ENCODE data around the gene DLX3.

Gene DLX3

DNA sequence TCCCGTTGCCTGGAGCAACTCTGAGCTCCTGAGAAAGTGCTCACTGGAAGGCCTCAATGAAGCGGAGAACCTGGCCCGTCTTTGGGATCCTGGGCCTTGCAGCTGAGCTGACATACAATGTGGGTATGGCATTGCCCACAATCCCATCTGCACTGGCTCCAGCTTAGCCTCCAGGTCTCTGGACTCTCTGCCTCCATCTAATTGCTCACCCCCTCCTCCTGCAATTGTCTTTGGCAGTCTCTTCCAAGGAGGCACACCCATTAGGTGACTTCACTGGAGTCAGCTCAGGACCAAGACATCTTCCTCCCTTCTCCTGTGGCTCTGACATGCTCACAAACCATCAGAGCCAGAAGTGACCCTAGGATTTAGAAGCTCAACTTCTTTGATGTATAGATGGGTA is 24.5 kb downstream of the DLX3 start:
- no peak for DNase-seq

- no peak for DNase-seq
These were observed 25.1 kb downstream of the DLX3 start for GRCh38 chr17:49969795-49970389.

GRCh38 chr17:49969134-49969759 is 25.8 kb downstream of the DLX3 start, which contains the start of gene DLX4:
TSS of gene DLX4 (plus strand) at chr17:49969190. CDS start at chr17:49969469, 279 bp downstream.
- DNase-seq = no peak

GRCh38 chr17:49968405-49969133 is 26.5 kb downstream of the DLX3 start:
- DNase-seq = peak; percentile 82

DNA sequence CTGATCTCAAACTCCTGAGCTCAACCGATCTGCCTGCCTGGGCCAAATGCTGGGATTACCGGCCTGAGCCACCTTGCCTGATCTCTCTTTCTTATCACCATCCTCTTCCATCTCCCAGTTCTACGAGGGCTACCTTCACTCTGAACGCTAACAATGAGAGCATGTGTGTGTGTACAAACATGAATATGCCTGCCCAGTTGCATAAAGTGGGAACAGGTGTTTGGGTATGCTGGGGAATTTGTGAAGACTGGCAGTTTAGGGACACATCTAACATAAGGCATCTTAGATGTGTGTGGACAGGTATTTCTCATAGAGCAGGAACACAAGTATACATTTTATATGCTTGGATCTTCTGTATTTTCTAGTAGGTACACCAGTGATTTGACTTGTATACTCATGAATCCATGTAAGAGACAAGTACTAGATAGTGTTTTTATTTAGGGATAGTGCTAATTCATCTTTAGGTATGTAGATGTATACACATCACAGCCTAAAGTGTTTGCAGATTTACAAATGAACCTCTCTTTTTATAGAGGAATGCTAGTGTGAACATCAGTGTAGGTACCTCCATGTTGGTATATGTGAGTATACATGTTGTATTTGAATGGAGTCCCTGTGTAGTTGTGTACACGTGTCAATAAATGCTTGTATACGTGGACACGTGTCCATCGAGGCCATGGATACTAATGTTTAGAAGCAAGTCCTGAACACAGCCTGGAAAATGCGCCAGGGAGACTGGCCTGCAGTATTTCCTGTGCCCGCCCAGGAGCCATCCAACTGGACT is 27.2 kb downstream of the DLX3 start:
- DNase-seq = no peak

DNA sequence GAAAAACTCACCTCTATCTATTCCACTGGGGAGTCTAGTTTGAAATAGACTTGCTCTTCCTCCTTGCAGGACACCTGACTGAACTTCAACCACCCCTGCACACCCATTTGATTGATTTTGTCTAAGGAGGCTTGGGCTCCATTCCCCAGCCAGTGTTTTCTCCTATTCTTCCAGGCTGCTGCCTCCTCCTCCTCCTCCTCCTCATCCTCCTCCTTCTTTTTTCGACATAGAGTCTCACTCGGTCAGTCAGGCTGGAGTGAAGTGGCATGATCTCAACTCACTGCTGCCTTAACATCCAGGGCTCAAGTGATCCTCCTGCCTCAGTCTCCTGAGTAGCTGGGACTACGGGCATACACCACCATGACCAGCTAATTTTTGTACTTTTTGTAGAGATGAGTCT is 27.8 kb downstream of the DLX3 start:
- DNase-seq = no peak

DNA sequence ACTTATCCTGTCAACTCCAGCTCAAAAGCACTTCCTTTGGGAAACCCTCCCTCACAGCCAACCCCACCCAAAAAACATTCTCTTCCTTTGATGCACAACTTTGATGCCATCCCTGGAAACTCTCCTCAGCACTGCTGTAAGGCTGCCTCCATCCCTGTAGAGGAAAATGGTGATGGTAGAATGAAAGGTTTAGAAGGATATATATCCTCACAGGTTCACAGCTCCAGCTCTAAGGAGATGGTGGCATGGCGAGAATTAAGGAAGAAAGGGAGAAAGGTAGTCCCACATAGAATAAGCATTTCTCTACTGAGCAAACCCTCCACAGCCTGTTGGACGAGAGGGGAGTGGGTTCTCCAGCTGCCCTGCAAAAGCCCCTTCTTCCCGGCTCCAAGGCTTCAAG is 28.3 kb downstream of the DLX3 start:
- DNase-seq = no peak

- no peak for DNase-seq
These were observed 29.5 kb downstream of the DLX3 start for GRCh38 chr17:49965524-49965909.

DNA sequence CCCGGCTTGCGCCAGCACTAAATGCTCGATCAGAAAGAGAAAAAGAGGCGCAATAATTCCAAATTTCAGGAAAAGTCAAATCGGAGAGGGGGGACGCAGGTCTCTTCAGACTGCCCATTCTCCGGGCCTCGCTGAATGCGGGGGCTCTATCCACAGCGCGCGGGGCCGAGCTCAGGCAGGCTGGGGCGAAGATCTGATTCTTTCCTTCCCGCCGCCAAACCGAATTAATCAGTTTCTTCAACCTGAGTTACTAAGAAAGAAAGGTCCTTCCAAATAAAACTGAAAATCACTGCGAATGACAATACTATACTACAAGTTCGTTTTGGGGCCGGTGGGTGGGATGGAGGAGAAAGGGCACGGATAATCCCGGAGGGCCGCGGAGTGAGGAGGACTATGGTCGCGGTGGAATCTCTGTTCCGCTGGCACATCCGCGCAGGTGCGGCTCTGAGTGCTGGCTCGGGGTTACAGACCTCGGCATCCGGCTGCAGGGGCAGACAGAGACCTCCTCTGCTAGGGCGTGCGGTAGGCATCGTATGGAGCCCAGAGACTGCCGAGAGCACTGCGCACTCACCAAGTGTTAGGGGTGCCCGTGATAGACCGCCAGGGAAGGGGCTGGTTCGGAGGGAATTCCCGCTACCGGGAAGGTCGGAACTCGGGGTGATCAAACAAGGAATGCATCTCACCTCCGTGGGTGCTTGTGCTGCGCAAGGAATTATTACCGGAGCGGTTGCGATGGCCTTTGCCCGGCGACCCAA is 30.1 kb downstream of the DLX3 start:
- no peak for DNase-seq

DNA sequence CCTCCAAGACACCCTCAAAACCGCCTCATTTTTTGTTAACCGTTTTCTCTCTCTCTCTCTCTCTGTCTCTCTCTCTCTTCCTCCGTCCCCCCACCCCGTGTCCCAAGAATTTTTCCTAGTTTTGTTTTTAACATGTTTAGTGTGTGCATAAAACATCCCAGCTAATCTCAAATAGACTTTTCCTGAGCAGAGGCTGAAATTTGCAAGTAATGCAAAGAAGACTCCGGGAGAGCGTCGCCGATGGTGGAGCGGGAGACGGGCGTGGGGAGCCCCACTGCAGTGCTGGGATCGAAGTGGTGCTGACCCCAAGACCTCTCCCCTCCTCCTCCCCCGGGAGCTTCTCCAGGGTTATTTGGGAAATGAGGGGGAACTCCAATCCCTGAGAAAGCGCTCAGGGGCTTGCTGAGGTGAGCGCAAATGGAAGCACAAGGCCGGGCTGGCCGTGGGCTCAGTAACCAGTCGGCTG is 30.7 kb downstream of the DLX3 start:
- DNase-seq = no peak

- no peak for DNase-seq
These were observed 31.3 kb downstream of the DLX3 start for GRCh38 chr17:49963626-49964302.

DNA sequence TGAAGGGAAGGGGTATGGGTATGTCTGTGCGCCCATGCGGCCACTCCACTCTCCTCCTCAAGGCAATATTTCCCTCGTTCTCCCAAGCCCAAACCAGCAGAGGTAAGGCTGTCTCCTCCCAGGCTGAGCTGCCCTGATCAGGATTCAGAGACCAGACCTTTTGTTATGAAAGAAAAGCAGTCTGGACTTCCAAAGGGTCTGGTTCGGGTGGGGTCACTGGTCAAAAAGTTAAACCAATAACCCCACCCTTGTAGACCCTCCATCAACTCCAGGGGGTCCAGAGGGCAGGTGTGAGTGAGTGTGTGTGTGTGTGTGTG is 31.8 kb downstream of the DLX3 start:
- no peak for DNase-seq

GRCh38 chr17:49962599-49963308 is 32.3 kb downstream of the DLX3 start:
- no peak for DNase-seq

DNA sequence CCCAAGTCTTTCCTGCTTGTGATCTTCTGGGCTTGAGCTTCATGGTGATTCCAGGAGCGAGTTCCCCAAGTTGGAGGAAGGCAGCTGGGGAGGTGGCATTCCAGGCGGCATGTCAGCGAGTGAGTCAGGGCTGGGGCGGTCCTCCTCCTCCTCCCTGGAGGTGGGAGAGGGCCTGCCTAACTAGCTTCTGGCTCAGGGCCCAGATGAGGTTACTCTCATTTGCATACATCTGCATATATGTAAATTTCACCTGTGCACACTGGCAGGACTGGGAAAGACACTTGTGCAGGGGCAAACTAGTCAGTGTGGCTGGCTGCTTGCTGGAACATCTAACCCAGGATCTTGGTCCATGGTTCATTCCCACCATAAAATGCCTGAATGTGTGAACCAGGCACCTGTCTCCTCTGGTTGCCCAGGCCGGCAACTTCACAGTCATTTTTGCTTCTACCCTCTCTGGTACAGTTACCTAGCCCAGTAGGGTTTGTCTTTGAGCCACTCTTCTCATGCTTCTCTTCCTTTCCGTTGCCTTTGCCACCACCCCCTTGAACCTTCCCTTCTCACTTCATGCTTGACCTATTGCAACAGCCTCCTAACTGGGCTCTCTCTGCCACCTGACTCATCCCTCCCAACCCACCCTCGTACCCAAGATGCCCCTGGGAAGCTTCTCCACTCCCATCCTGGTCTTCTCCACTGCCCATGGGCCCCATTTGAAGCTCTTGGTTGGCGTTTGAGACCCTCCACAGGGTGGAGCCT is 35.7 kb downstream of the DLX3 start:
- DNase-seq = no peak

DNA sequence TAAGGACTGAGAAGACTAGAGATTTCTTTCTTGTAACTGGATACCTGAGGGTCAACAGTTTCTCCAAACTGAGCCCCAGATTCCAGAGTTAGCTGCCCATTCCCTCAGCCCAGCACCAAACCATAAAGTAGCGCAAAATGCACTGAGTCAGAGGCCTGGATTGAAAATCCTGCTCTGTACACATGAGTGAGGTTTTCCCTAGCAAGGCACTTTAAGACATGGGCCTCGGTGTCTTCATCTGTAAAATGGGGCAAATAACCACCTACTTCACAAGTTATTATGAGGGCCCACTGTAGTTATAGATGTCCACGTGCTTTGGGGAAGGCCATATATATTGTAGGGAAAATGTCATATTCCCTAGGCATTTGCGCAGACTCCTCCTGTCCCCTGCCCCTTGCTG is 36.3 kb downstream of the DLX3 start:
- DNase-seq = no peak

GRCh38 chr17:49957350-49957749 is 37.7 kb downstream of the DLX3 start:
- DNase-seq = no peak

GRCh38 chr17:49956780-49957179 is 38.2 kb downstream of the DLX3 start:
- DNase-seq = no peak

GRCh38 chr17:49955157-49955556 is 39.9 kb downstream of the DLX3 start:
- peak; percentile 26 for DNase-seq

- no peak for DNase-seq
These were observed 42.0 kb downstream of the DLX3 start for GRCh38 chr17:49952912-49953497.

GRCh38 chr17:49952209-49952911 is 42.7 kb downstream of the DLX3 start:
- DNase-seq = peak; percentile 86
